OCI-LY1 (cell line): ENCODE measurements around the gene HTR1D.

Experiments
- H2AFZ ChIP-seq: fragments of 200-600 bp; sonication (generic), shearing (Covaris generic); 2 replicates; pipeline ENCODE4 v1.6.0; 2014; ENCODE audit warnings: antibody characterized with exemption, mild to moderate bottlenecking, low read length
- H3F3A ChIP-seq: fragments of 200-600 bp; sonication (generic), shearing (Covaris generic); 2 replicates; pipeline ENCODE4 v1.6.0; 2014; ENCODE audit warnings: mild to moderate bottlenecking, antibody characterized with exemption, low read length, moderate library complexity; ENCODE audit not compliant: insufficient read depth
- H3K27ac ChIP-seq: fragments of 200-600 bp; sonication (generic); 2 replicates; pipeline ENCODE4 v1.5.1; 2014; ENCODE audit warnings: low read length, mixed run types, mild to moderate bottlenecking, low read depth; ENCODE audit not compliant: poor library complexity, severe bottlenecking
- H3K27me3 ChIP-seq: fragments of 200-600 bp; sonication (generic); 2 replicates; pipeline ENCODE4 v1.6.0; 2014; ENCODE audit warnings: antibody characterized with exemption, mild to moderate bottlenecking, low read length, moderate library complexity; ENCODE audit not compliant: insufficient read depth
- H3K36me3 ChIP-seq: fragments of 200-600 bp; sonication (generic); 2 replicates; pipeline ENCODE4 v1.6.1; 2014; ENCODE audit warnings: mild to moderate bottlenecking, antibody characterized with exemption, low read length, moderate library complexity, mixed read lengths; ENCODE audit not compliant: insufficient read depth
- H3K4me1 ChIP-seq: fragments of 200-600 bp; sonication (generic); 2 replicates; pipeline ENCODE4 v1.5.1; 2014; ENCODE audit warnings: mild to moderate bottlenecking, low read length, moderate library complexity; ENCODE audit not compliant: insufficient read depth, severe bottlenecking
- H3K4me2 ChIP-seq: fragments of 200-600 bp; sonication (generic), shearing (Covaris generic); 2 replicates; pipeline ENCODE4 v1.6.1; 2014; ENCODE audit warnings: low read length
- H3K4me3 ChIP-seq: fragments of 200-600 bp; sonication (generic); 2 replicates; pipeline ENCODE4 v1.5.1; 2014; ENCODE audit warnings: low read length, low read depth, mild to moderate bottlenecking, mixed read lengths; ENCODE audit not compliant: poor library complexity, severe bottlenecking
- H3K79me2 ChIP-seq: fragments of 200-600 bp; shearing (Covaris generic); 2 replicates; pipeline ENCODE4 v1.6.1; 2016; ENCODE audit warnings: mixed run types, low read length, mixed read lengths; ENCODE audit not compliant: insufficient read depth
- H3K9ac ChIP-seq: fragments of 200-600 bp; sonication (generic), shearing (Covaris generic); 2 replicates; pipeline ENCODE4 v1.6.1; 2014; ENCODE audit warnings: mild to moderate bottlenecking, low read length, mixed read lengths
- H3K9me2 ChIP-seq: fragments of 200-600 bp; sonication (generic), shearing (Covaris generic); 2 replicates; pipeline ENCODE4 v1.6.1; 2014; ENCODE audit warnings: low read depth, mild to moderate bottlenecking, low read length, mixed read lengths
- H3K9me3 ChIP-seq: fragments of 200-600 bp; shearing (Covaris generic); 2 replicates; pipeline ENCODE4 v1.6.1; 2014; ENCODE audit warnings: low read length, mixed read lengths
- H4K20me1 ChIP-seq: fragments of 200-600 bp; sonication (generic), shearing (Covaris generic); 2 replicates; pipeline ENCODE4 v1.6.0; 2016; ENCODE audit warnings: mild to moderate bottlenecking, low read length; ENCODE audit not compliant: insufficient read depth
- EZH2 ChIP-seq: fragments of 200-600 bp; sonication (generic), shearing (Covaris generic); IDR thresholded peaks from 2 replicates; pipeline ENCODE4 v1.8.0; 2017; ENCODE audit warnings: borderline replicate concordance, mixed run types, mild to moderate bottlenecking, antibody characterized with exemption, low read length, moderate library complexity, mixed read lengths
- TF ChIP-seq, protein P1 (sequence below): fragments of 200-600 bp; sonication (generic), shearing (Covaris generic); IDR thresholded peaks from 2 replicates; pipeline ENCODE4 v1.5.1; 2017; ENCODE audit warnings: mild to moderate bottlenecking, antibody characterized with exemption, low read length, moderate library complexity, mixed read lengths

HTR1D gene

DNA sequence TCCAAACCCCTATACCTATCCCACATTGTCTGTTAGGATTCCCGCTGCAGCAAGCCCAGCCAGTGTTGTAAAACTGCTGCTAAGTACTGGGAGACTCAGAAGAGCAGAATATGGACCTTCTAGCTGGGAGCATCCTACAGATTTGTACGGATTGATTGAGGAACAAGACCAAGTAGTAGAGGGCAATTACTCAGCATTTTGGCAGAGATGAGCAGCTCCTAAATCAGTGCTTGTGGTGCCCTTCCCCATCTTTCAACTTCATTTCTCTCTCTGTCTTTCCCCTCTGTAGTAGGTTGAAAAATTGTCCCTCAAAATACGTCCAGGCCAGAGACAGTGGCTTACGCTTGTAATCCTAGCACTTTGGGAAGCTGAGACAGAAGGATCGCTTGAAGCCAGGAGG lies 37.3 kb upstream of the HTR1D start:
- H3K79me2 ChIP-seq = no peaks in the 10 kb centered on the region
- H2AFZ ChIP-seq = no peak overlapping the region
- no peaks in the 10 kb centered on the region for H3F3A ChIP-seq
- no peaks in the 10 kb centered on the region for H3K27me3 ChIP-seq
- H3K4me1 ChIP-seq = no peaks in the 10 kb centered on the region
- no peak overlapping the region for H3K9ac ChIP-seq
- H3K4me3 ChIP-seq = no peak overlapping the region
- H3K4me2 ChIP-seq = no peak overlapping the region
- no peaks in the 10 kb centered on the region for H3K9me3 ChIP-seq
- no peaks in the 10 kb centered on the region for H3K9me2 ChIP-seq
- no peaks in the 10 kb centered on the region; the same call in 1 of the 2 replicates for H3K36me3 ChIP-seq
- no peaks in the 10 kb centered on the region for H4K20me1 ChIP-seq
- no peak overlapping the region for H3K27ac ChIP-seq
- TF ChIP-seq, protein P1, sequence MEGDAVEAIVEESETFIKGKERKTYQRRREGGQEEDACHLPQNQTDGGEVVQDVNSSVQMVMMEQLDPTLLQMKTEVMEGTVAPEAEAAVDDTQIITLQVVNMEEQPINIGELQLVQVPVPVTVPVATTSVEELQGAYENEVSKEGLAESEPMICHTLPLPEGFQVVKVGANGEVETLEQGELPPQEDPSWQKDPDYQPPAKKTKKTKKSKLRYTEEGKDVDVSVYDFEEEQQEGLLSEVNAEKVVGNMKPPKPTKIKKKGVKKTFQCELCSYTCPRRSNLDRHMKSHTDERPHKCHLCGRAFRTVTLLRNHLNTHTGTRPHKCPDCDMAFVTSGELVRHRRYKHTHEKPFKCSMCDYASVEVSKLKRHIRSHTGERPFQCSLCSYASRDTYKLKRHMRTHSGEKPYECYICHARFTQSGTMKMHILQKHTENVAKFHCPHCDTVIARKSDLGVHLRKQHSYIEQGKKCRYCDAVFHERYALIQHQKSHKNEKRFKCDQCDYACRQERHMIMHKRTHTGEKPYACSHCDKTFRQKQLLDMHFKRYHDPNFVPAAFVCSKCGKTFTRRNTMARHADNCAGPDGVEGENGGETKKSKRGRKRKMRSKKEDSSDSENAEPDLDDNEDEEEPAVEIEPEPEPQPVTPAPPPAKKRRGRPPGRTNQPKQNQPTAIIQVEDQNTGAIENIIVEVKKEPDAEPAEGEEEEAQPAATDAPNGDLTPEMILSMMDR = no peak
- no peak for TF ChIP-seq EZH2

DNA sequence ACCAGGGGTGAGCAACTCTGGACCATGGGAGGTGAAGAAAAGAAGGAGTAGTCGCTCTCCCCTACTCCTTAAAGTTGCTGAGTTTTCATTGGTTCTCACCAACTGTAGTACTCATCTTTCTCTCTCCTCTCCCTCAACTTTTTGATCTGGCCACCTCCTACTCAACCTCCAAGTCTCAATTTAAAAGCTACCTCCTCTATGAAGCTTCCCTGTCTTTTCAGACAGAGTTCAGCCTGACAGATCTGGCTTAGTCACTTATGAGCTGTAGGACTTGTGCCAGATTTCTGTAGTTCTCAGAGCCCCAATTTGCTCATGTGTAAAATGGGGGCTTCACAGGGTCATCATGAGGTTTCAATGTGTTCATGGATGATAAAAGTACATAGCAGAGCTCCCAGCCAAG lies 34.5 kb upstream of the HTR1D start:
- no peak overlapping the region for H3K4me3 ChIP-seq
- no peaks in the 10 kb centered on the region; the same call in 1 of the 2 replicates for H3K27me3 ChIP-seq
- H3K4me2 ChIP-seq = no peak overlapping the region
- H3K36me3 ChIP-seq = no peaks in the 10 kb centered on the region; the same call in 1 of the 2 replicates
- no peaks in the 10 kb centered on the region for H4K20me1 ChIP-seq
- H3K79me2 ChIP-seq = no peaks in the 10 kb centered on the region
- H3K9me3 ChIP-seq = no peaks in the 10 kb centered on the region
- H3K4me1 ChIP-seq = no peaks in the 10 kb centered on the region
- TF ChIP-seq, protein P1 = no peak
- no peak for TF ChIP-seq EZH2
- no peaks in the 10 kb centered on the region for H3K9me2 ChIP-seq
- H3K9ac ChIP-seq = no peak overlapping the region
- no peak overlapping the region for H3K27ac ChIP-seq
- no peak overlapping the region for H2AFZ ChIP-seq
- no peaks in the 10 kb centered on the region for H3F3A ChIP-seq

DNA sequence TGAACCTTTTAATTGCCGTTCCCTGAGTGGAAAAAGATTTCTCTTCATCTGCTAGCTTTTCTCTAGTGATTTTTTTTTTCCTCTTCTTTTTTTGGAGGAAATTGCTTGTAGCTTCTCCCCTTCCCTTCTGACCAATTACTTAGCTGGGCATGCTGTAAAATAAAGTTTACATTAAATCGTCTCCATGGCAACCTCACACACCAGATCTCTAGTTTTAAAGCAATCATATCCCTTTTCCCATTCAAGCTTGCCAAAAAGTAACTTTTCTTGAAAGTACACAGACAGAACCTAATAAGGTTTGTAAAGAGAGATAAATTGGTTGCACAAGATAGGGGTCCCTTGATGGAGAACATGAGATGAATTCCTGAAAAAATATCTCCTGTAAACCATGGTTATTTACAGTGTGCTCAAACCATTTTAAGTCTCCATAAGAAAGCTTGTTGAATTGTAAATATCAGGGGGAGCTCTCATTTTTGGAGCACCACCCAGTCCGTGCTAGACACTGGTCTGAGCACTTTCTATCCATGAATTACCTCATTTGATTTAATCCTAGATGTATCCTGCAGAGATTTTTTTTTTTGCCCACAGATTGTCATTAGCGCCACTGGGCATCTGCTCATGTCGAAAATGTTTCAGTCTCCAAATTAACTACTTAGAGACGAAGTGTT lies 32.6 kb upstream of the HTR1D start:
- H3K9me3 ChIP-seq = no peaks in the 10 kb centered on the region
- TF ChIP-seq, protein P1 = no peak
- TF ChIP-seq EZH2 = no peak
- H3K9ac ChIP-seq = no peak overlapping the region
- H3F3A ChIP-seq = no peaks in the 10 kb centered on the region
- no peak overlapping the region for H3K4me2 ChIP-seq
- no peaks in the 10 kb centered on the region for H3K4me1 ChIP-seq
- H3K27ac ChIP-seq = no peak overlapping the region
- H3K36me3 ChIP-seq = no peaks in the 10 kb centered on the region
- no peaks in the 10 kb centered on the region for H3K9me2 ChIP-seq
- no peaks in the 10 kb centered on the region for H4K20me1 ChIP-seq
- no peaks in the 10 kb centered on the region; the same call in 1 of the 2 replicates for H3K27me3 ChIP-seq
- H2AFZ ChIP-seq = no peak overlapping the region
- no peaks in the 10 kb centered on the region for H3K79me2 ChIP-seq
- H3K4me3 ChIP-seq = no peak overlapping the region
